H54 (cell line): Measurements from ENCODE around the gene ZNF133.
"Not testable (repeated sequence)": the region's sequence is repeated elsewhere in the genome, so short reads cannot be mapped to it uniquely, and the experiment has no call there.

ENCODE experiments used
- DNase-seq: peaks from one replicate; pipeline ENCODE4 v3.0.0; 2011; ENCODE audit warnings: low spot score, mixed read lengths; ENCODE audit not compliant: insufficient read length
- FAIRE-seq: peaks from 3 replicates; lab custom pipeline; 2011; peaks lifted over from hg19 to GRCh38; lab: Jason Lieb, UNC
- POLR2A ChIP-seq: IDR thresholded peaks from 2 replicates; pipeline ENCODE4 v1.6.1; 2011; ENCODE audit warnings: low read depth, mild to moderate bottlenecking, low read length

The ZNF133 gene

DNA sequence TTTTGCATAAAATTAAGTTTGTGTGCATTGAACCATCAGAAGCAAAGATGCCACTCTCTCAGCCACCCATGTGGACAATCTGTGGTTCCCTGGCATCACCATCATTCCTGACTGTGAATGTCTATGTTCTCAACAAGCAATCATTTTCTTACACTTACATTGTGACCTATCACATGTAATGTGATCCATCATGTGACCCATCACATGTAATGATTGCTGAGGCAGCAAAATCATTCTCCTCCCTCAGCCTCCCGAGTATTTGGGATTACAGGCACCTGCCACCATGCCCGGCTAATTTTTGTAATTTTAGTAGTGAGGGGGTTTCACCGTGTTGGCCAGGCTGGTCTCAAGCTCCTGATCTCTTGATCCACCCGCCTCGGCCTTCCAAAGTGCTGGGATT, 22.0 kb upstream of the ZNF133 start:
- FAIRE-seq (no peak), DNase-seq (no peak)
- TF ChIP-seq POLR2A, result no peak

DNA sequence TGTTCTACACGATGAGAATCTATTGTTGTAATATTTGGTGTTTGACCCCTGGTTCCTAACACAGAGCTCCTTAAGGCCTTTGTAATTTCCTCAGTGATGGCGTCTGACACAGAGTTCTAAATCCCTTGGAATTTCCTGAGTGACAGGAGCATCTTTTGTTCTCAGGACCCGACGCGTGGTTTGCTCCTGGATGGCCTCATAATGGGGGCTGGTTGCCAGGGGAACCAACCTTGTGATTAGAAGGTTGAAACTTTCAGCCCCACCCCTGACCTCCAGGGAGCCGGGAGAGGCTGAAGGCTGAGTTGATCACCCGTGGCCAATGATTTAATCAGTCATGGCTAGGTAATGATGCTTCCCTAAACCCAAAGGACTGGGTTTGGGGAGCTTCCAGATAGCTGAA, 20.5 kb upstream of the ZNF133 start:
- FAIRE-seq, result no peak
- TF ChIP-seq POLR2A, result no peak
- no peak for DNase-seq

DNA sequence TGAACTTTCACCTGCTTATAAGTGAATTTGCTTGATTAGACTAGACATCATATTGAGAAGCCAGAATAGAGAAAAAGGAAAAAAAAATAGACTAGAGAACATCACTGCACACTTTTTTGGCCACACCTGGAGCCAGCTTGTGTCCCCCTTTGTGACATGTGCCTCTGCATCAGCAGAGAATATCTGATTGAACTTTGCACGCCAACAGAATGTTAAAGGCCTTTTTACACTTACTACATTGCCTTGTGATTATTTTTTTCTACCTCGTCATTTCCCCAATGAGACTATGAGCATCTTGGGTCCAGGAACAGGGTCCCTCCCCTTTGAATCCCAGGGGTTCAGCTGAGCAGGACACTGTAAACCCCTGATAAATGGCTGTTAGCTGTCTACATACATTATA, 17.2 kb upstream of the ZNF133 start:
- no peak for DNase-seq
- TF ChIP-seq POLR2A, result no peak
- FAIRE-seq, result no peak

DNA sequence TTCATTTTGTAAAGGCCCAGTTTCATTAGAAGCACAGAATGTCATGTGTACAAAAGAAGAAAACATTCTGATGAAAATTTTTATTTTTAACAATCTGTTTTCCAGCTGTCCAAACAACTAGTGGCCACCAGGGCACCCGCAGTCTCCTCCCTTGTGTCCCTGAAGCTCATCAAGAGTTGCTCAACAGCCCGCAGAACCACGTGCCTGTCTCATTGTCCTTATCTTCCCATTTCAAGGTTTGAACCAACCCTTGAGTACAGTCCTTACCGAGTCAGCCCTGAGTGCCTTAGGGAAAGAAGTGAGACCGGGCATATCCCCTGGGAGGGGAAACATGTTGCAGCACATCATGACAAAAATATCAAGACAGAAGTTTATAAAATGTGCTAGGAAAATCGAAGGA, 15.9 kb upstream of the ZNF133 start:
- no peak for FAIRE-seq
- TF ChIP-seq POLR2A, result no peak
- no peak for DNase-seq

DNA sequence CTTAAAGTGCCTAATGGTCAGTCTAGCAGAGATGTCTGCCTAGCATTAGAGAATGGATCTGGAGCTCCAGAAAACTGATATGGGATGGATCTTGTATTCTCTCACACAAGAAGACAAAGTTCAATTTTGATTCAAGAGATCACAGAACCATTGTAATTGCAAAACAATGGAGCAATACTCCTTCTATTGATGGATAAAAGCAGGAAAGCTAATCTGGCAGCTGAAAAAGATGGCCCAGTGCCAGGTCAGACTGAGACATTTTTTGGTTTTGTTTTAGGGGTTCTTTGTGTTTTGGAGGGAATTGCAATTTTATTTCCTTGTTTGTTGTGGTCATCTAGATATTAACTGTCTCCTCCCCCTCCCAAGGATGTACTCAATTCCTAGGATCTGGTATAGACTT, 14.6 kb upstream of the ZNF133 start:
- TF ChIP-seq POLR2A, result no peak
- DNase-seq (no peak), FAIRE-seq (no peak)

DNA sequence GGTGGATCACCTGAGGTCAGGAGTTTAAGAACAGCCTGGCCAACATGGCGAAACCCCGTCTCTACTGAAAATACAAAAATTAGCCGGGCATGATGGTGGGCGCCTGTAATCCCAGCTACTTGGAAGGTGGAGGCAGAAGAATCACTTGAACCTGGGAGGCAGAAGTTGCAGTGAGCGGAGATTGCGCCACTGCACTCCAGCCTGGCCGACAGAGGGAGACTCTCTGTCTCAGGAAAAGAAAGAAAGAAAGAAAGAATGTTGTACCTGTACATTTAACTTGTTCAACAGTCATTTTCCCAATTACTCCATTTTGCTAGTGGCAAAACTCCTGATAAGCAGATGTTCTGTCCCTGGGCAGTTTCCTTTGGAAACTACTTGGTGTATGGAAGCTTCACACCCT, 12.4 kb upstream of the ZNF133 start:
- DNase-seq, result not testable (repeated sequence)

DNA sequence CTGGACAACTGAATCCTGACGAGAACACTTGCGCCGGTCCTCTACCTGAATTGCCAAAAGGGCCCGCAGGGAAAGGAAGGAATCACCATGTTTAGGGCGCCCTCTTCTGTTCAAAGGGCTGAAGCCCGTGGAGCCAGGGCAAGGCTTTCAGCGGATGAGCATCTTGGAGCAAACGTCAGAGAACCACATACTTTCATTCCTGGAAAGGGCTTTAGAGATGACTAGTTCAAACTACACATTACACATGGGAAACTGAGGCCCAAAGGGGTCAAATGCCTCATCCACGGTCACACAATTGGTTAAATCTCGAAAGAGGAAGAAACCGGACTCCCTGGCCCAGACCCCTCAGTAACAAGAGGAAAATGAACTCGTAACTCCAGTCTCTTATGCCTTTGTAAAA, 11.5 kb upstream of the ZNF133 start:
- FAIRE-seq (no peak), DNase-seq (peak; percentile 51)
- TF ChIP-seq POLR2A, result no peak

More for the DNA sequence above, 12.4 kb upstream of the ZNF133 start:
- not testable (repeated sequence) for FAIRE-seq

DNA sequence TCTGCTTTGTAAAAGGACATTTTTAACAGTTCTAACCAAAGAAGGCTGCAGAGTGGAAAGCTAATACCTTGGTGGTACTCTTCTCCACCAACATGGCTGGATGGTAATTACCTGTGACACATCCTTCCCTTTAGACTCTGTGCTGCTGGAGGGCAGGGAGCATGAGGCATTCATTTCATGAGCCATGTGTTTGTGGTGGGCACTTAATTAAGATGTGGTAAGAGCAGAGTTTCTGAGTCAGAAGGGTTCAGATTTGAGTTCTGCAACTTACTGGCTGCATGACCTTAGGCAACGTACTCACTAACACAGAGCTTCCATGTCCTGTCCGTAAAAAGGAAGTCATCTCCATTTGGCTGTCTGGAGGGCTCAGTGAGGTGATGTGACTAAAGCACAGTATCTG, 9.1 kb upstream of the ZNF133 start:
- no peak for TF ChIP-seq POLR2A
- DNase-seq (no peak), FAIRE-seq (no peak)

DNA sequence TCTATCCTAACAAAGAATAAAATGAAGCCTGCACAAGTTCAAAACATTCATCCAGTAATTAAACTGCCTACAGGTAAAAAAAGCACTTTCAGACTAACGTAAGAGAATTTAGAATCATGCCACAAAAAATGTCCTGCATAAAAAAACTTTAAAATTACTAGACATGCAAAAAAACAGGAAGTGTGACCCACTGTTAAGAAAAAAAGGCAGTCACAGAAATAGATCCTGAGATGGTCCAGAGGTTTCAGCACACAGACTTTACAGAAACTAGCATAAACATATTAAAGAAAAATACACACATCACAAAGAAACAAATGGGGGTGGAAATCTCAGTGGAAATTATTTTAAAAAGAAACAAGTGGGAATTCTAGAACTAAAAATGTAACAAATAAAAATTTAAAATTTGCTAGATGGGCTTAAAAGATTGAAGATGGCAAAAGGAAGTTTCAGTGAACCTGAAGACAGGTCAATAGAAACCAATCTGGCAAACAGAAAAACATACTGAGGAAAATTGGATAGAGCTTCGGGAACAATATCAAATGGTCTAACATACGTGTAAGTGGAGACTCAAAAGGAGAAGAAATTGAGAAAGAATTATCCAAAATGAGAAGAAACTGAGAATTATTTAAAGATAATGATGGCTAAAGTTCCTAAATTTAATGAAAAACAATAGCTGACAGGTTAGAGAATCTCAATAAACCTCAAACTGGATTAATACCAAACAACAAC, 3.4 kb upstream of the ZNF133 start:
- no peak for DNase-seq
- no peak for TF ChIP-seq POLR2A
- no peak for FAIRE-seq

DNA sequence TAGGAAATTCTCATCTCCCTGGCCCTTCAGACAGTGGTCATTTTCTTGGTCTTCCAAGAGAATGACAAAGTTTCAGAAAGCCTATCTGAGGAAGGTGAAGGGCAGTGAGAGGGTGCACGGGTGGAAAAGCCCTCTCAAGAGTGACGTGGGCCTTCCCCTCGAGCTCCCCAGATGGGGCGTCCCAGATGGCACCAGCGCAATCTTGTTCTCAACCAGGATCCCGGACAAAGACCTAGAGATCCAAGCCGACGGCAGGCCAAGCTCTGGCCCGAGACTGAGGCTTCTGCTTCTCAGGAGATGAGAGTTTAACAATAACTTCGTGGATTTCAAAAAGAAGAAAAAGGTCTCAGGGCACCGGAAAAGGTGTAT, 797 bp upstream of the ZNF133 start:
- no peak for FAIRE-seq
- no peak for TF ChIP-seq POLR2A

DNA sequence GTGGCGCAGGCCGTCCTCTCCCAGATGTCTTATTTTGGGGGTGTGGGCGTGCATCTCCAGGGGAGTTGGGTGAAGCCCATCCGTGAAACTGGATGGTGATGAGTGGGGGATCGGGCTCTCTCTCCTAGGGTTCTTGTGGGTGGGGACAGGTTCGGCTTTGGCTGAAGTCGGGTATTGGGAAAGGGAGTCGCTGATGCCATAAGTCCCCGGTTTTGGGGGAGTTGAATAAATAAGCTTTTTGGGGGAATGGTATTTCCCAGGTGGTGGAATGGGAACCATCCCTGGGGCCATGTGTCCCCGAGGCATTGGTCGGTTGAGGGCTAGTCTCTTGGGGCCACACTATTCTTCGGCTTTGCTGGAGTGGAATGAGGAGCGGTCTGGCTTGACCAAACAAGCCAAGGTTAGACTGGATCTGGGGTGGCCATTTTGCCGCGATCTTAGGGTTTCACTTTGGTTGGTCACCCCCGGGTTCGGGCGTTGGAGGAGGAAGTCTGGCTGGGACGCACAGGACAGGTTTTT, 481 bp downstream of the ZNF133 start:
- FAIRE-seq, result no peak
- TF ChIP-seq POLR2A, result no peak
- DNase-seq, result peak; percentile 5

More for the DNA sequence above, 797 bp upstream of the ZNF133 start:
- no peak for DNase-seq

DNA sequence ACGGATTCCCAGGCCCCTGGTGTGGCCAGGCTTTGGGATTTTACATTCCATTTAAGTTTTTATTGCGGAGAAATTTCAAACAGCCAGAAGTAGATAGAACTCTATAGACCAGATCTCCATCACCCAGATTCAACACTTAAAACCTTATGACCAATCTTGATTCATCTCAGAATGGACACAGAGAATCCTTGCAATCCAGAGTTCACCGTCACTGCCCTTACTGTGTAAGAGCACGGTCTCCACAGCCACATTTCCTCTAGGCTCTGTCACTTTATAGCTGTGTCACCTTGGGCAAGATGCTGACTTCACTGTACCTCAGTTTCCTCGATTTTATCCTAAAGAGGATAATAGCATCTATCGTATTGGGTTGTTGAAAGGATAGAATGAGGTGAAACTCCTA, 979 bp downstream of the ZNF133 start:
- FAIRE-seq, result no peak
- TF ChIP-seq POLR2A, result no peak

DNA sequence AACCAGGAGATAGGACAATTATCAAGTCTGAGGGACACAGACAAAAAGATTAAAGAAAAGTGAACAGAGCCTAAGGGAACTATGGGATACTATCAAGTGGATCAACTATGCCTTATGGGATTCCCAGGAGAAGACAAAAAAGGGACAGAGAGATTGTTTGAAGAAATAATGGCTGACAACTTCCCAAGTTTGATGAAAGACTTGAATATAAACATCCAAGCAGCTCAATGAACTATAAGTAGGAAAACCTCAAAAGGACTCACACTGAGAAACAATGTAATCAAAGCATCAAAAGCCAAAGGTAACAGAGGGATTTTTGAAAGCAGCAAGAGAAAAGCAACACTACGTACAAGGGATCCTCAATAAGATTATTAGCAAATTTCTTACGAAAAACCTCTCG, 11.0 kb downstream of the ZNF133 start:
- TF ChIP-seq POLR2A, result no peak
- FAIRE-seq, result no peak

More for the DNA sequence above, 979 bp downstream of the ZNF133 start:
- DNase-seq, result no peak

DNA sequence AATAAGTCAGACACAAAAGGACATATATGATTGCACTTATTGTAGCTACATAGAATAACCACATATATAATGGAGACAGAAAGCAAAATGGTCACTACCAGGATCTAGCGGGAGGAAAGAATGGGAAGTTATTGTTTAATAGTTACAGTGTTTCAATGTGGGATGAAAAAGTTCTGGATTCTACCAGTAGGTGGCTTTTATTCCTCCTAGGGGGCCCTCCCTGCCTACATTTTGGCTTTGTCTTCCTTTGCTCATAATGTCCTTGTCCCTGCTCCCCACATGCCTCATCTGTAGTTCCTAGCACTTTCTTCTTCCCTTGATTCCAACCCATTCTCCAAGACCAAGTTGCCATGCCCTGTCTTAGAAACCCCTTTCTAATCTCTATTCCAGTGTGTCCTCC, 16.3 kb downstream of the ZNF133 start:
- peak; percentile 52 for FAIRE-seq
- no peak for TF ChIP-seq POLR2A
- peak; percentile 9 for DNase-seq

More for the DNA sequence above, 11.0 kb downstream of the ZNF133 start:
- DNase-seq, result no peak

DNA sequence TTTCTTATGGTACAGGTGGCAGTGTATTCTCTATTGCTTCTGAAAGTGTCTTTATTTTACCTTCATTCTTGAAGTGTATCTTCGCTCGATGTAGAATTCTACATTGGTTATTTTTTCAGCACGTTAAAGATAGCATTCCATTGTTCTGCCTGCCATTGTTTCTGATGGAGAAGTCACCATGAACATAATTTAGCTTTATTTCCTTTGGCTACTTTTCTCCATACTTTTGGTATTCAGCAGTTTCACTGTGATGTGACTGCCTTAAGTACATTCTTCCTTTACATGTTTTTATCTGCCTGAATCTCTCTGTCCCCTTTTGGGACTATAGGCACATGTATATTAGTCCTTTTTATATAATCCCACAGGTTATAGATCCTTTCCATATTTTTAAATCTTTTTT, 19.0 kb downstream of the ZNF133 start:
- TF ChIP-seq POLR2A, result no peak
- DNase-seq, result no peak
- FAIRE-seq, result no peak
